Hepatocyte (in vitro differentiated cells): Measurements from ENCODE around the gene DGKG.

Experiments used
- CTCF ChIP-seq: fragments of 200-600 bp; sonication (generic); IDR thresholded peaks from 2 replicates; pipeline ENCODE4 v1.5.1; 2016; ENCODE audit warnings: antibody characterized with exemption, mild to moderate bottlenecking; ENCODE audit not compliant: poor library complexity
- EZH2 ChIP-seq: fragments of 200-600 bp; sonication (generic); IDR thresholded peaks from 2 replicates; pipeline ENCODE4 v1.6.1; 2016; ENCODE audit warnings: antibody characterized with exemption, mild to moderate bottlenecking, borderline replicate concordance
- EZH2phosphoT487 ChIP-seq: fragments of 200-600 bp; sonication (generic); IDR thresholded peaks from one replicate; pipeline ENCODE4 v1.6.1; 2018; ENCODE audit warnings: antibody characterized with exemption, mild to moderate bottlenecking, low read depth, moderate library complexity; ENCODE audit not compliant: unreplicated experiment, severe bottlenecking

- no peak for TF ChIP-seq CTCF
- no peak for TF ChIP-seq EZH2
- no peak for TF ChIP-seq EZH2phosphoT487
These were observed 183.6 kb downstream of the DGKG start for GRCh38 chr3:186178412-186178811.
